Activated naive CD8-positive, alpha-beta T cell treated with anti-CD3 and anti-CD28 coated beads, Interleukin-2, amount 10 ng/mL, durations not matched to agents 7 days and 5 days (primary cell): ENCODE data around the gene MYO9A. TPM values are rescaled to one million over a fixed set of nuclear protein-coding genes. Genes with fewer than 3 reads are reported as not detected.

ENCODE experiments used
- ATAC-seq: fragments of 150-1000 bp; cut with Tn5 transposase; one replicate; pipeline ENCODE4 v1.10.0; 2021; ENCODE audit warnings: low read depth, moderate library complexity
- POLR2A ChIA-PET: fragments of 350-600 bp; sonication (Branson Sonifier 250); formaldehyde crosslinking; loops from one replicate; lab custom pipeline; 2021; ENCODE audit warnings: antibody characterized with exemption; lab: Charles Lee
- DNase-seq: peaks from one replicate; pipeline ENCODE4 v3.0.0; 2021
- H3K27ac Mint-ChIP-seq: one replicate; pipeline ENCODE4 v1.8.0; 2022; ENCODE audit warnings: mild to moderate bottlenecking, mixed read lengths
- H3K27me3 Mint-ChIP-seq: one replicate; pipeline ENCODE4 v1.8.0; 2022; ENCODE audit warnings: mild to moderate bottlenecking, moderate library complexity, mixed read lengths
- H3K36me3 Mint-ChIP-seq: one replicate; pipeline ENCODE4 v1.8.0; 2021; ENCODE audit warnings: mild to moderate bottlenecking, mixed read lengths
- H3K4me1 Mint-ChIP-seq: one replicate; pipeline ENCODE4 v1.8.0; 2021; ENCODE audit warnings: mixed read lengths
- H3K4me3 Mint-ChIP-seq: one replicate; pipeline ENCODE4 v1.8.0; 2022; ENCODE audit warnings: mild to moderate bottlenecking, moderate library complexity, mixed read lengths
- H3K9me3 Mint-ChIP-seq: one replicate; pipeline ENCODE4 v1.8.0; 2021; ENCODE audit warnings: mixed read lengths
- total RNA-seq, 2 experiments: library from RNA; stranded (reverse); gene quantifications; one replicate each; pipeline ENCODE4 v1.2.3, GENCODE V29; 2021

MYO9A gene
- total RNA-seq, 2 experiments from 2014 or later = 24.1 to 31.2 TPM

DNA sequence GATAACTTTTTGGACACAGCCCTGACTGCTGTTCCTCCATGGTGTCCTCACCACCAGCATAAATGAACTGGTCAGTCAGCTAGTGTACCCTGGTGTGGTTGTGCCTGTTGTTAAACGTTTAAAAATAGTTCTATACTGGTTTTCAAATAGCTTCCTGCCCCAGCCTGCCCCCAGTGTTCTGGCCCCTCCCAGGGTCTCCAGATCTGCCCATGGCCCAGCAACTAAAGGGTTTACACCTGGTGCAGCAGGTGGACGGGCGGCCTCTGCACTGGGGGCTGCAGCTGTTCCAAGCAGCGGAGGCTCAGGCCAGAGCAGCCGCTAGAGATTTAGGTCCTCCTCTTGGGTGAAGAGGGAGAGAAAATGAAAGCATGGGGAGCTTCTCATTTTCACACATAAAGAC is 313.7 kb downstream of the MYO9A start:
- Mint-ChIP-seq H3K27ac (no peak overlapping the region), H3K4me3 (no peak overlapping the region), H3K27me3 (no peaks in the 10 kb centered on the region), H3K36me3 (no peaks in the 10 kb centered on the region), H3K4me1 (peaks cover 3% of the 10 kb centered on the region), H3K9me3 (no peaks in the 10 kb centered on the region)
- DNase-seq (no peak), ATAC-seq (no peak)
- POLR2A ChIA-PET = no interaction called here

DNA sequence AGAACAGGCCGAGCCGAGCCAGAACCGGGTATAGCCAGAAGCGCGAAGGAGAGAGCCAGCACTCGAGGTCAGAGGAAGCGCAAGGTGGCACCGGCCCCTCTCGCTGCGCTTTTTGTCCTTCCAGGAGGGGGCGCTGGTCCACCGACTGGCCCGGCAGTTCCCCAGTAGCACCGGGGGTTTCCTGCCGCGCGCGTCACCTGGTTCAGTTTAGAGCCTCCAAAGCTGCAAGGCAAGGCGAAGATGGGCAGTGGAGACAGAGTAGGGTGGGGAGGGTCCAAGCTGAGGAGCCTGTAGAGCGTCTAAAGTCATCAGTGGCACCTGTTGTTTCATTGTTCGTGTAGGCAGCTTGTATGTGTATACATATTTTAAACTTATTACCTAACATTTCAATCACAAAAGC is 315.2 kb downstream of the MYO9A start:
- ATAC-seq = peak; percentile 39
- DNase-seq = peak; percentile 64
- Mint-ChIP-seq H3K4me1 (peaks cover 3% of the 10 kb centered on the region), H3K27ac (no peak overlapping the region), H3K27me3 (no peaks in the 10 kb centered on the region), H3K4me3 (no peak overlapping the region), H3K36me3 (no peaks in the 10 kb centered on the region), H3K9me3 (no peaks in the 10 kb centered on the region)
- POLR2A ChIA-PET = no interaction called here

DNA sequence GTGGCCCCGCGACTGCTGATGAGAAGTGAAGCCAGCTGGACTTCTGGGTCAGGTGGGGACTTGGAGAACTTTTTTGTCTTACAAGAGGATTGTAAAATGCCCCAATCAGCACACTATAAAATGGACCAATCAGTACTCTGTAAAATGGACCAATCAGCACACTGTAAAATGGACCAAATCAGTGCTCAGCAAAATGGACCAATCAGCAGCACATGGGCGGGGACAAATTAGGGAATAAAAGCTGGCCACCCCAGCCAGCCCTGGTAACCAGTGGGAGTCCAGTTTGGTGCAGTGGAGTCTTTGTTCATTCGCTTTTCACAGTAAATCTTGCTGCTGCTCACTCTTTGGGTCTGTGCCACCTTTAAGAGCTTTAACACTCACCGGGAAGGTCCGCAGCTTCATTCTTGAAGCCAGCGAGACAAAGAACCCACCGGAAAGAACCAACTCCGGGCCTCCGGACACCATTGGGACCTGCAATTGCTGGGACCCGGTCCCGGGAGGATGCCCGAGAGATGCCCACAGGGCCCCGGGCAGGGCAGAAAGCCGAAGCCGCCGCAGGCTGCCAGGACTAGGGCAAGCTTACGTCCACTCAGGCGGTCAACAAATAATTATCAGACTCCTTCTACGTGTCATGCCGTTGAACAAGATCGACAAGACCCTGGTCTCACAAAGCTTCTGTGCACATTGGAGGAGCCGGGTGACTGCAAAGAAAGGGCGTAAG is 315.9 kb downstream of the MYO9A start:
- H3K27me3 Mint-ChIP-seq = no peaks in the 10 kb centered on the region
- no peak overlapping the region for H3K27ac Mint-ChIP-seq
- no peaks in the 10 kb centered on the region for H3K36me3 Mint-ChIP-seq
- no peaks in the 10 kb centered on the region for H3K9me3 Mint-ChIP-seq
- peaks cover 3% of the 10 kb centered on the region for H3K4me1 Mint-ChIP-seq
- ATAC-seq (no peak), DNase-seq (no peak)
- no peak overlapping the region for H3K4me3 Mint-ChIP-seq
- POLR2A ChIA-PET = no interaction called here

DNA sequence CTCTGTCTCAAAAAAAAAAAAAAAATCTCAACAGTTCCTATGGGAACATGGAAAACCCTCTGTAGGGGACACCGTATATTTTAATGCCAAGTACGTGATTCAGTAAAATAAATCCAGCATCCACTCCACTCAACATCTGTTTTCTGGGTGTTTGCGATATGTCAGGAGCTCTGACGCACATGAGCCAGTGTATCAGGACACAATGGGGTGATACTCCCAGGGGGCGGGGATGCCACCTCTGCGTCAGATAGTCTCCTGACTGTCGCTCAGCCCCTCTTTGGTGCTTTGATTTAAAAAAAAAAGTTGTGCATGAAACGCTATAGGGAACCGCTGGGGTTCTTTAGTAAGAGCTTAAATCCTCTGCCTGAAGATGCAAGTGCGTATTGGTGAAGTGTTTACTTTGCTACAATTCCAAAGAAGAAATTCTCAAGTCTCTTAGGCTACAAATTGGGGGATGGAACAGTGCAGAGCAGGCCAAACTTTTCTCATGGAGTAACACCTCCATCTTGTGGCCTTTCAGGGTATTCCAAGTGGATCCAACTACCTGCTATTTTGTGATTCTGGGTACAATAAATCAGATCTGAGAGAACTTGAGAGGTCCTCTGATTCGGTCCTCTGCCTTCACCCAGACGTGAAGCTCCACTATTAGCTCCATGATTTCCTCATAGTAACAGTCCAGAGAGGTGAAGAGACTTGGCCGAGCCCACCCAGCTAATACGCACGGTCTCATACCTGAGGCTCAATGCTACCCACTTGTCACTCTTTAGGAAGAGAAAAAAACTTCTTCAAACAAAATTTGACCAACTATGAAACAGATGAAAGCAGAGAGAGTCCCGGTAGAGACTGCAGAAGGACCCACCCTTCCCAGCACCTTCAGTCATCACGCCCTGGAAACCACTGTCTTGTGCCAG is 316.9 kb downstream of the MYO9A start:
- ATAC-seq = no peak
- Mint-ChIP-seq H3K27ac (no peak overlapping the region), H3K27me3 (no peaks in the 10 kb centered on the region), H3K4me3 (no peak overlapping the region), H3K4me1 (peaks cover 3% of the 10 kb centered on the region), H3K9me3 (no peaks in the 10 kb centered on the region), H3K36me3 (no peaks in the 10 kb centered on the region)
- DNase-seq = no peak
- POLR2A ChIA-PET = no interaction called here

DNA sequence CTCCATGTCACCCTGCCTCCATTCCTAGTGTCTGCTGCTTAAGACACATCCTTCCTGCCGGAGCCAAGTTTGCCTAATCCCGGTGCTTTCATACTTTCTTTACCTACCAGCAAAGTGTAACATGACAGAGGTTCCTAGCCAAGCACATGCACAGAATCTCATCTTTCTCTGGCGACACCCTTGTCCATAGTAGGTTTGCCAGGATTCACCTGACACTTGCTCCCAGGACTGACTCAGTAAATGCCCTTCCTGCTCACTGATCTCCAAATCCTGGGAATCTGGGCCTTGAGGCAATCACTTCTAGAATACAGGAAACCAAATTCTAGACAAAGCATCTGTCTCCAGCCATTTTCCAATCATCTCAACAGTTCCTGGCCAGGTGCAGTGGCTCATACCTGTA is 317.8 kb downstream of the MYO9A start:
- no peaks in the 10 kb centered on the region for H3K27me3 Mint-ChIP-seq
- H3K27ac Mint-ChIP-seq = no peak overlapping the region
- DNase-seq (no peak), ATAC-seq (no peak)
- H3K4me3 Mint-ChIP-seq = no peak overlapping the region
- peaks cover 3% of the 10 kb centered on the region for H3K4me1 Mint-ChIP-seq
- H3K36me3 Mint-ChIP-seq = no peaks in the 10 kb centered on the region
- no peaks in the 10 kb centered on the region for H3K9me3 Mint-ChIP-seq
- POLR2A ChIA-PET = no interaction called here

DNA sequence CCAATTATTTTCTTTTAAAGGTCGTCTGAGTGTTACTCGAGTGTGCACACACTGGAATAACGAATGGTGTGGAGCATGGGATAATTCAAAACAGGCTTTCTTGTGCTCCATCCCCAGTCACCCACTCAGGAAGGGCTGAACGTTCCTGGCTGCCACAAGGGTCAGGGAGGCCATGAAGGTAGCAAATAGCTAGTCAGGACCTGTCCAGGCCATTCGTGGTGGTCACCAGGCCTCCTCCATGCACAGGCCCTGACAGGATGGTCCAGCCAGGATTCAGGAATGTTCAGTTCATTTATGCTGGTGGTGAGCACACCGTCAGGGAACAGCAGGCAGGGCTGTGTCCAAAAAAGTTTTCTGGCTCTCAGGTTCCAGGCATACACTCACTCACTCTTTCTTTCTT is 319.3 kb downstream of the MYO9A start:
- Mint-ChIP-seq H3K27me3 (no peaks in the 10 kb centered on the region), H3K4me3 (no peak overlapping the region), H3K9me3 (no peaks in the 10 kb centered on the region), H3K27ac (no peak overlapping the region), H3K36me3 (no peaks in the 10 kb centered on the region), H3K4me1 (peaks cover 3% of the 10 kb centered on the region)
- DNase-seq (no peak), ATAC-seq (no peak)
- POLR2A ChIA-PET = no interaction called here

DNA sequence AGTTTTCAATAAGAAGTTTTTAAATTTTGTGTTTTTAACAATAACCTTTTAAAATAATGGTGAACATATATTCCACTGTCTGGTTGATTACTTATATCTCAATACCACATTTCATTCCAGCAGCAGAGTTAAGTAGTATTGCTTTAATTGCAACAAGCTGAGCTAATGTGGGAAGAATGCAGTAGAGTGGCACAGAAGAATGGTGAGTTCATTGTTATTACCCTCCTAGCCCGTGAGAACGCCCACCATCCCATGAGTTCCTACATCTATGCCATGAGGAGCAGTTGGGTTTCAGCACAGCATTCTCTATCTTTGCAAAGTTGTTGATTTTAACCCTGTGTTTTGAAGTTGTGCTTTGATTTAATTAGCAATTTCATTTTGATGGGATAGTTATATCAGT is 325.4 kb downstream of the MYO9A start:
- Mint-ChIP-seq H3K4me1 (no peaks in the 10 kb centered on the region), H3K36me3 (no peaks in the 10 kb centered on the region), H3K4me3 (no peak overlapping the region), H3K27ac (no peak overlapping the region), H3K27me3 (no peaks in the 10 kb centered on the region), H3K9me3 (no peaks in the 10 kb centered on the region)
- DNase-seq = no peak
- POLR2A ChIA-PET = no interaction called here
- no peak for ATAC-seq

DNA sequence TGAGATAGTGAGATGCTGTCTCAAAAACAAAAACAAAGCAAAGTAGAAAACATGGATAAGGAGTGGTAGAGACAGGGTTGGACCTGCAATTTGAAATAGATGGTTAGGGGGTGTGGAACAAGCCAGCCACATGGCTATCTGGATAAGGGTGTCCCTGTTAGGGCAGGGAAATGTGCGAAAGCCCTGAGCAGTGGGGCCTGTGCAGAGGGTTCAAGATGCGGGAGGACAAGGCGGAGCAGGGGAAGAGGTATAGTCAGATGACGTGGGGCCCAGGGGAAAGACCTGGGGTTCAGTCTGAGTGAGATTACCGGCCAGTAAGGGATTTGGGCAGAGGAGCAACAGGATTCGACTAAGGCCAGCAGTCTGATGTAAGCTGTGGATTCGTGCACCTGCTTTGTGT is 326.0 kb downstream of the MYO9A start:
- Mint-ChIP-seq H3K9me3 (no peaks in the 10 kb centered on the region), H3K27ac (no peak overlapping the region), H3K4me3 (no peak overlapping the region), H3K27me3 (no peaks in the 10 kb centered on the region), H3K36me3 (no peaks in the 10 kb centered on the region), H3K4me1 (no peaks in the 10 kb centered on the region)
- POLR2A ChIA-PET = no interaction called here
- DNase-seq (no peak), ATAC-seq (no peak)

DNA sequence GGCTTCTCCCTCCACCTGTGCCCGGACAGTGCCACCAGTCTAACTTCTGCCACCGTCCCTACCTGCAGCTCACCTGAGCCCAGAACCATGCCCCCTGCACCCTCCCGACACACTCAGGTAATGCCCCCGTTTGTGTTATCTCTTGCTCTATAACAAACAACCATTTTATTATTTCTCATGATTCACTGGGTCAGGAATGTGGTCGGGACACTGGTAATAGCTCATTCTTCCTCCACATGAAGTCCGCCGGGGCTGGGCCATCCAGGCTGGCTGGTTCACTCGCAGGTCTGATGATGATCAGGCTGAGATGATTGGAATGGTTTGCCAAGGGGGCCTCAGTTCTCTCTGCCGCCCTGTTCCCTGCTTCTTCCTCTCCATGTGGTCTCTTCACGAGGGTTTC is 327.9 kb downstream of the MYO9A start:
- H3K27ac Mint-ChIP-seq = no peak overlapping the region
- peaks cover 2% of the 10 kb centered on the region for H3K27me3 Mint-ChIP-seq
- no peaks in the 10 kb centered on the region for H3K9me3 Mint-ChIP-seq
- POLR2A ChIA-PET = no interaction called here
- no peaks in the 10 kb centered on the region for H3K4me1 Mint-ChIP-seq
- no peaks in the 10 kb centered on the region for H3K36me3 Mint-ChIP-seq
- H3K4me3 Mint-ChIP-seq = no peak overlapping the region
- DNase-seq (no peak), ATAC-seq (no peak)

DNA sequence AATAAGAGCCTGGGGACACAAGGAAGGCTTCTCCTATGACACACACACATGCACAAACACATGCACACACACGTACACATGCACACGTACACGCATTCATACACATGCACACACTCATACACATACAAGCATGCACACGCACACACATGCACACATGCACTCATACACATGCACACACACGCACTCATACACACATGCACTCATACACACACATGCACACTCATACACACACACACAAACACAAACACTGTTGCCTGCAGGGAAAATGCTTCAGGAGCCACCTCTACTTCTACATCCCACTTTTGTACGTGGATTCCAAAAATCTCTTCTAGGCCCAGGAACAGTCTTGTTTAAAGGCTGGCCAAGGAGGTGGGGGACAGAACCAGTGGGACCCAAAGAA is 328.3 kb downstream of the MYO9A start:
- DNase-seq (no peak), ATAC-seq (no peak)
- Mint-ChIP-seq H3K27me3 (peaks cover 2% of the 10 kb centered on the region), H3K36me3 (no peaks in the 10 kb centered on the region), H3K9me3 (no peaks in the 10 kb centered on the region), H3K4me1 (no peaks in the 10 kb centered on the region), H3K27ac (no peak overlapping the region), H3K4me3 (no peak overlapping the region)
- POLR2A ChIA-PET = no interaction called here

DNA sequence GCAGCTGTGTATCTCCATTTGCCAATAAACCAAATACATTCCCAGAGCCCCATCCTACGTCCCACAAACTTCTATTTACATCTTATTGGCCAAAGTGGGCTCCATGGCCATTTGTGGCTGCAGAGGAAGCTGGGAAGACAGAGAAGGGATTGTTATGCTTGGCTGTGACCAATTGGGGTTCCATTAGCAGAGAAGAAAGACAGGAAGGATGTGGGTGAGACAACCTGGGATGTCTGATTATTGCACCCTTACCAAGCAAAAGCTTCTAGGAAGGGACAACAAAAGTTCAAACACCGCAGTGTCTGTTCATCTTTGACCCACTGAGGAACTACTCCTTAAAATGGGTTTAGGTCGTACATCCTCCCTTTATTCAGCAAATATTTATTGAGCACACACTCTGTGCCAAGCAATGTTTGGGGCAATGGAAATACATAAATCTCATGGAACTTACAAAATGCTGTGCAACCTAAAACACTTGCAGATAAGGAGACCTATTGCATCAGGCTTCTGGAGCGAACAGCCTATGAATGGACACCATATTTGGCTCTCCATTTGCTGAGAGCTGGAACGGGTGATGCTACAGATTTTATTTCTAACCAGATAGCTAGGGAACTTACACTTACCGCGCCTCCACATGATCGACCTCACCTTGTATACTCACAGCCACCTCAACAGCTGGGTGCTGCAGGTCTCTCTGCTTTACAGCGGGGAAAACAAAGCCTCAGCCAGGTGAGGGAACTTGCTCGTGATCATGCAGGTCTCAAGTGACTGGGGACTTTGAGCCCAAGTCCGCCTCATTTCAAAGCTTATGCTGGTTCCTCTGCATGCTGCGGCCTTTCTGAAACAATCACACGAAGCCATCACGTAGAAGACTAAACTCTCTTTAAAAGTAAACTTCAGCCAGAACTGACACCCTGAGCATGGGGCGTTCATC is 329.0 kb downstream of the MYO9A start:
- peaks cover 2% of the 10 kb centered on the region for H3K27me3 Mint-ChIP-seq
- no peaks in the 10 kb centered on the region for H3K4me1 Mint-ChIP-seq
- H3K9me3 Mint-ChIP-seq = no peaks in the 10 kb centered on the region
- H3K27ac Mint-ChIP-seq = no peak overlapping the region
- H3K4me3 Mint-ChIP-seq = no peak overlapping the region
- POLR2A ChIA-PET = no interaction called here
- DNase-seq (no peak), ATAC-seq (no peak)
- H3K36me3 Mint-ChIP-seq = no peaks in the 10 kb centered on the region

DNA sequence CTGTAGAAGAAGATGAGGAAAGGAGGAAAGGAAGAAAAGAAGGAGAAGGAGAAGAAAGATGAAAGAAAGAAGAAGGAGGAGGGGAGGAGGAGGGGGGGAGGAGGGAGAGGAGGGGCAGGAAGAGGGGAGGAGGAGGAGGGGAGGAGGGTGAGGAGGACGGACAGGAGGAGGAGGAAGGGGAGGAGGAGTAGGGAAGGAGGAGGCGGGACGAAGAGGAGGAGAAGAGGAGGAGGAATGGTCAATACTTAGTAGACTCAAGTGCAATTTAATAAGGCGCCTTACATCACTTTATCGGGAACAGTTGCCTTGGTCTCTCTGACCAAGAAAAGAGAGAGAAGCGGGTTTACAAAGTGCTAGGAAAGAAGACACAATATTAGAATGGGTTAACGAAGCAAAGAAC is 331.3 kb downstream of the MYO9A start:
- Mint-ChIP-seq H3K4me1 (no peaks in the 10 kb centered on the region), H3K27me3 (peaks cover 2% of the 10 kb centered on the region), H3K4me3 (no peak overlapping the region), H3K27ac (no peak overlapping the region), H3K36me3 (no peaks in the 10 kb centered on the region), H3K9me3 (no peaks in the 10 kb centered on the region)
- POLR2A ChIA-PET = no interaction called here
- DNase-seq = no peak
- no peak for ATAC-seq

DNA sequence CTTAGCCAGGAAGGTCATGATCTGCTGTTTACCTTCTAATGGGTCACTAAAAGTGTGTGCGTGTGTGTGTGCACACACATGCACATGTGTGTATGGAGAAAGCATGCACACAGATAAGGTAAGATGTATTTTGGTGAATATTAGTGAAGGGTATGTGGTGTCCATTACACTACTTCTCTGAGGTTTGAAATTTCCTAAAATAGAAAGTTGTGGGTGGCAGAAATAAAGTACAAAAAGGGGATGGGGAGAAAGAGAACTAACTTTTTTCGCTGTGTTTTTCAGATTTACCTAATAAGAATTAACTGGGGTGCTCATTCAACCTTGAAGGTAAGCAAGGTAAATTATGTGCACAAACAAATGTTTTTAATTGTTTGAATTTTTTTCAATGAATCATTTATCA is 332.0 kb downstream of the MYO9A start:
- Mint-ChIP-seq H3K4me1 (no peaks in the 10 kb centered on the region), H3K27ac (no peak overlapping the region), H3K27me3 (peaks cover 5% of the 10 kb centered on the region), H3K4me3 (no peak overlapping the region), H3K36me3 (no peaks in the 10 kb centered on the region), H3K9me3 (no peaks in the 10 kb centered on the region)
- DNase-seq (no peak), ATAC-seq (no peak)
- POLR2A ChIA-PET = no interaction called here
